ENCODE data around the gene RHOD. TPM values are rescaled to one million over a fixed set of nuclear protein-coding genes. Genes with fewer than 3 reads are reported as not detected.

Gene RHOD
- total and polyA plus RNA-seq, 10 donors: 1.3 to 6.4 (median 2.7) TPM

- Histone ChIP-seq H3K4me3 (no peak overlapping the region), H3K36me3 (no peaks in the 10 kb centered on the region), H3K9me3 (no peaks in the 10 kb centered on the region), H3K27ac (no peak overlapping the region), H3K27me3 (replicated peaks in 1 of 7) (peaks cover 0 to 25% (median 0%) of the 10 kb centered on the region in 7 donors), H3K4me1 (no peaks in the 10 kb centered on the region)
- 89 to 92% (median 90%) methylated on average over 11 of the region's 11 CpGs for WGBS, 5 donors
- TF ChIP-seq POLR2AphosphoS5 (IDR thresholded peaks at IDR 0.05): no peak
- no peak for TF ChIP-seq CTCF (IDR thresholded peaks at IDR 0.05 in 8 of 11, conservative IDR thresholded peaks at IDR 0.05 in 3 of 11)
- no peak for TF ChIP-seq POLR2A (IDR thresholded peaks at IDR 0.05)
- intact Hi-C loops (cut with DNase I; ENCODE audit: low total_unique reads): no loop called here
- DNase-seq: no peak
Measured at GRCh38 chr11:67013511-67014045, 43.1 kb upstream of the RHOD start.

- Histone ChIP-seq H3K27ac (no peak overlapping the region), H3K4me1 (no peaks in the 10 kb centered on the region), H3K9me3 (peaks cover 0 to 5% (median 0%) of the 10 kb centered on the region in 8 donors), H3K36me3 (no peaks in the 10 kb centered on the region), H3K27me3 (replicated peaks in 1 of 7) (peaks cover 0 to 25% (median 0%) of the 10 kb centered on the region in 7 donors), H3K4me3 (no peak overlapping the region)
- 84 to 100% (median 92%) methylated on average over 4 to 7 of the region's 7 CpGs for WGBS, 5 donors
- intact Hi-C loops (cut with DNase I; ENCODE audit: low total_unique reads): no loop called here
- DNase-seq: no peak
- TF ChIP-seq POLR2A (IDR thresholded peaks at IDR 0.05) (no peak), POLR2AphosphoS5 (IDR thresholded peaks at IDR 0.05) (no peak), CTCF (IDR thresholded peaks at IDR 0.05 in 8 of 11, conservative IDR thresholded peaks at IDR 0.05 in 3 of 11) (no peak)
Measured at GRCh38 chr11:67014343-67014742, 42.3 kb upstream of the RHOD start.

GRCh38 chr11:67015048-67015447, 41.6 kb upstream of the RHOD start:
- peaks cover 0 to 32% (median 0%) of the 10 kb centered on the region in 7 donors for H3K27me3 ChIP-seq (replicated peaks in 1 of 7)
- no peak for DNase-seq
- no peak overlapping the region for H3K4me3 ChIP-seq
- H3K4me1 ChIP-seq: no peaks in the 10 kb centered on the region
- H3K36me3 ChIP-seq: no peaks in the 10 kb centered on the region
- intact Hi-C loops (cut with DNase I; ENCODE audit: low total_unique reads): no loop called here
- H3K27ac ChIP-seq: no peak overlapping the region
- WGBS, 5 donors: 86 to 96% (median 93%) methylated on average over 7 to 8 of the region's 8 CpGs
- H3K9me3 ChIP-seq: peaks cover 0 to 5% (median 0%) of the 10 kb centered on the region in 8 donors
- no peak for TF ChIP-seq POLR2AphosphoS5 (IDR thresholded peaks at IDR 0.05)
- TF ChIP-seq POLR2A (IDR thresholded peaks at IDR 0.05): no peak
- no peak for TF ChIP-seq CTCF (IDR thresholded peaks at IDR 0.05 in 8 of 11, conservative IDR thresholded peaks at IDR 0.05 in 3 of 11)

GRCh38 chr11:67016550-67016949, 40.1 kb upstream of the RHOD start:
- Histone ChIP-seq H3K27ac (no peak overlapping the region), H3K9me3 (peaks cover 0 to 5% (median 0%) of the 10 kb centered on the region in 8 donors), H3K27me3 (replicated peaks in 1 of 7) (peaks cover 0 to 42% (median 0%) of the 10 kb centered on the region in 7 donors), H3K4me1 (no peaks in the 10 kb centered on the region), H3K4me3 (no peak overlapping the region), H3K36me3 (no peaks in the 10 kb centered on the region)
- 79 to 95% (median 81%) methylated on average over 4 to 5 of the region's 5 CpGs for WGBS, 5 donors
- TF ChIP-seq POLR2AphosphoS5 (IDR thresholded peaks at IDR 0.05): no peak
- TF ChIP-seq CTCF (IDR thresholded peaks at IDR 0.05 in 8 of 11, conservative IDR thresholded peaks at IDR 0.05 in 3 of 11): no peak
- no peak for TF ChIP-seq POLR2A (IDR thresholded peaks at IDR 0.05)
- intact Hi-C loops (cut with DNase I; ENCODE audit: low total_unique reads): no loop called here
- DNase-seq: no peak

Measured in spleen (tissue), 11 donors.